ENCODE measurements around the gene DLL1. TPM values are rescaled to one million over a fixed set of nuclear protein-coding genes. Genes with fewer than 3 reads are reported as not detected.
"Not testable (repeated sequence)": the region's sequence is repeated elsewhere in the genome, so short reads cannot be mapped to it uniquely, and the experiment has no call there.

DLL1 gene
- total RNA-seq, 1 donor from 2014 or later: 13.0 TPM

DNA sequence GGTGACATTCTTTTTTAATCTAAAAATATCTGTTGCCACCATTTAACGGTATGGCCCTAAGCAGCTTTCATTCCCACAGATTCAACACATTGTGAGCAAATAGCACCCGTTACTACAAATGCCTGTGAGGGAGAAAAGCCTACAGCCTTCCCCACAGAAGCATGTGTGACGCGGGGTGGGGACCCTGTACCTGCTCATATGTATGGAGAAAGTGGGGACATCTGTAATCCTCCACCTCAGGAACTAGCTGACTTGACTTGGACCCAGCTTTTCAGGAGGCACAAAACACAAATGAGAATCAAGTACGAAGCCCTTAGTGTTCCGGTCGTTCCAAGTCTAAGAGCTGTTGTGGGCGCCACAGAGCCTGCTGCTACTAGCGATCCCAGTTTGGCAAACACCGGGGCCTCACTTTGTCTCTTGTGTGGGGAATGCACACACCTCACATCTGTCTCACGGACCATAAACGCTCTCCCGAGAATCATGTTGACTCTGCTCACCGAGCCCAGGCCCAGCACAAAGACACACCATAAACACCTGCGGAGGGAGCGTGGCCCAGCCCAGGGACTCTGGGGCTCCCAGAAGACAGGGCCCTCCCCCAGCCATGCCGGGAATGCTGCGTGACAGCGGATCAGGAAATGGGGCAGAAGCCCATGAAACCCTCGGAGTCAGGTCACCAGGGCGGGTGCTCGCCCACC, 21.6 kb downstream of the DLL1 start:
- no peak for DNase-seq (ENCODE audit: low spot score)

DNA sequence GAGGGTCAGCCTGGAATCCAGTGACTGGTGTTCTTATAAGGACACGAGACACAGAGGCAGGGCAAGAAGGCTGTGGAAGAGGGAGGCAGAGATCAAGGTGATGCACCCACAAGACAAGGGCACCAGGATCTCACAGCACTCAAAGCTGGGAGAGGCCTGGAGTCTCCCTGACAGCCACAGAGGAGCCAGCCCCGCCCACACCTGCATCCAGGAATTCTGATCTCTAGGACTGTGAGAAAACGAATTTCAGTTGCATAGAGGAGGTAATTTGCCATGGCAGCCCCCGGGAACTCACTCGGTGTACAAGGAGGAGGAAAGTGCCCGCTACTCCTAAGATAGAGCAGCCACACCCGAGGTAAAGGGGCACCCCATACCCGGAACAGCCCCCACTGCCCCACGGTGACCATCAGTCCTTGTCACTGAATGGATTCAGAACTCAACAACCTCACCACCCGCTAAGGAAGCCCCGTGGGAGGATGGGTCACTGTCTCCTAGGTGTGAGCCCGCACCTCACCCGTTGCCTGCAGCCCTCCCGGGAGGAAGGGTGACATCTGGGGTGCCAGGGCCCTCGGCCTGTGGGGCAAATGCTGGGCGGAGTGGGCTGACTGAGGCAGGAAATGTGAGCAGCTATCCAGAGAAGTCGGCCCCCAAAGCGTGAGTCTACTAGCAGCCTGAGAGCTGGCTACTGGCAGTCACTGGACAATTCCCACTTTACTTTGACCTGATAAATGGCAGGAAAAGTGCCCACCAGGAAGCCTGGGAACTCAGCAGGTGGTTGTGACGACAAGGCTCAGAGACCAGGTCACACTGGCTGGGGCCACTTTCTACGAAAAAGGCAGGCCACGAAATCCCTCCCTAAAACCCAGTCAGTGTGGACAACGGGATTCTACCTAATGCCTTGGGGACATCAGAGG, 22.4 kb downstream of the DLL1 start:
- no peak for DNase-seq (ENCODE audit: low spot score)

DNA sequence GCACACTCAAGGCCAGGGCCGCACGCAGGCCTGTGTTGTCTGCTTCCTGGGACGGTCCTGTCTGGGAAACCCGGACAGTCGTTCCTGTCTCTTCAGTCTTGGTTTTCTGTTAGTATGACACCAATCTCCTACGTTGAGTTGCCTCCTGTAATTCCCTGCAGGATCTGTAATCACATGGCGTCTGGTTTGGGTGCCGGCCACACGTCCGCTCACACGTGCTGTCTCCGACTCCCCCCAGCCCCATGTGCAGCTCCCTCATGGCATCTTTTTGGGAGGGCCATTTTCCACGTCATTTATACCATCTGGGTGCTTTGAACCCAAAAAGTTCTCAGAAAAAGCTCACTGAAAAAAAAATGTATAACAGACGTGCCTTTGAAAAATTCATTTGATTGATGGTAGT, 23.2 kb downstream of the DLL1 start:
- DNase-seq (ENCODE audit: low spot score): no peak

DNA sequence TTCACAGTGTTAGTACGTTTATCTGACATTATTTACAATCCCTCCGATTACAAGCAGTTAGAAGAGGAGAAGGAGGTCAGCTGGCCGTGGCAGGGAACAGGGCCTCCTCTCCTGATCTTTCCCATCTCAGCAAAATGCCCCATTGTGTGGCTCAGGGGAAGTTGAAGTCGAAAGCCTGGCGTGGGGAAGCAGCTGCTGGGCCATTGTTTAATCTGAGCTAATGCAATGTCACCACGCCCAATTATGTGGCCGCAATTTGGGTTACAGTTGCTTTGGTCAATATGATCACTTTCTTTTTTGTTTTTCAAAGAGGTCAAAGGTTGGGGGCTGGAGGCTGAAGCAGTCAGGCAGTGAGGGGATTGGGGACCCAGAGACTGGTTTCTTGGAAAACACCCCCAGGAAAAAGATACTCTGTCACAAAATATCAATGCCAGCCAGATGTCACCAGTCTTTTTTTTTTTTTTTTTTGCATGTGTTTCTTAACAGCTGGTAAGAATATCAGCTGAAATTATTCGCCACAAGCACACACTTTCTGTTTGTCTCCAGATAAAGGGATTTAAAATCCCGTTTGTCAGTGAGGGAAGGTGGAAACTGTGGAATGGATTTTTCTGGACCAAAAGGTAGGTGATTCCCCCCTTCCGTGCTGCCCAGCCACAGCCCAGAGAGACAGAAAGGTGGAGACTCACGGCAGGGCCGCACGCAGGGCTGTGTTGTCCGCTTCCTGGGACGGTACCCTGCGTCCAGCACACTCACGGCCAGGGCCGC, 24.6 kb downstream of the DLL1 start:
- DNase-seq (ENCODE audit: low spot score): no peak

DNA sequence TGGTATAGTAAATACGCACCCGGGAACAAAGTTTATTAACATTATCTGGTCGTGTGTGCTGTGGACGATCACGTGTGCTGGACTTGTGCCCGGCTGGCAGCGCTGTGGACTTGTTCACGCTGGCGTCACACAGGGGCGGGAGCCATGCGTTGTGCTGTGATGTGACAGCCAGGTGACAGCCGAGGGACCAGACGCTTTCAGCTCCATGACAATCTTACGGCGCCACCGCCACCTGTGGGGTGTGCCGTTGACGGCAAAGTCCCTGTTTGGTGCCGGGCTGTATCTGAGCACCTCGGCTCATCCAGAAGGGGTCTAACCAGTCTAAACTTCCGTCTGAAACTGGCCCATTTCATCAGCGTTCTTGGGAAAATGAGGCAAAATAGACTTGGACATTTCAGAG, 25.2 kb downstream of the DLL1 start:
- peak; percentile 88 for DNase-seq (ENCODE audit: low spot score)

DNA sequence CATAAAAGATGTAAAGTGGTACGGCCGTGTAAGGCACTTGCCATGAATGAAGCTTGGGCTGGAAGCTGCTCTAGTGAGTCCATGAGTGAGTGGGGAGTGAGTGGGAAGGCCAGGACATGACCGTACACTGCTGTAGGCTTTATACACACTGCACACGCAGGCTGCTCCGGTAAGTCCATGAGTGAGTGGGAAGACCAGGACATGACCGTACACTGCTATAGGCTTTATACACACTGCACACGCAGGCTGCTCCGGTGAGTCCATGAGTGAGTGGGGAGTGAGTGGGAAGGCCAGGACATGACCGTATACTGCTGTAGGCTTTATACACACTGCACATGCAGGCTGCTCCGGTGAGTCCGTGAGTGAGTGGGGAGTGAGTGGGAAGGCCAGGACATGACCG, 26.2 kb downstream of the DLL1 start:
- DNase-seq (ENCODE audit: low spot score): not testable (repeated sequence)

DNA sequence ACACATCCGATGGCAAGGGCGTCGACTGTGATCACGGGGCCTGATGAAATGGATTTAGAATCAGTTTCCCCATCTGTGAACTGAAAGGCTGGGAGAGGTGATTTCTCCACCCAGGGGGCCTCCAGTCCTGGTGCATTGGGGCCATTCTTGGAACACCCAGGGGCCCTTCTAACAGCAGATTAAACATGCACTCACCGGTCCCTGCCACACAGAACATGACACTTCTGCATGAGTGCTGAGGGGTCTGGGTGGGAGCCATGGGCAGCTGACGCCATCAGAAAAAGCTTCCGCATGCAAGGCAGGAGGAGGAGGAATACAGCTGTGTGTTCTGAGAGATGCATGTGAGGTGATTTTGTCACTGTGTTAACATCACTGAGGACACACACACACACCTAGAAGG, 26.8 kb downstream of the DLL1 start:
- no peak for DNase-seq (ENCODE audit: low spot score)

DNA sequence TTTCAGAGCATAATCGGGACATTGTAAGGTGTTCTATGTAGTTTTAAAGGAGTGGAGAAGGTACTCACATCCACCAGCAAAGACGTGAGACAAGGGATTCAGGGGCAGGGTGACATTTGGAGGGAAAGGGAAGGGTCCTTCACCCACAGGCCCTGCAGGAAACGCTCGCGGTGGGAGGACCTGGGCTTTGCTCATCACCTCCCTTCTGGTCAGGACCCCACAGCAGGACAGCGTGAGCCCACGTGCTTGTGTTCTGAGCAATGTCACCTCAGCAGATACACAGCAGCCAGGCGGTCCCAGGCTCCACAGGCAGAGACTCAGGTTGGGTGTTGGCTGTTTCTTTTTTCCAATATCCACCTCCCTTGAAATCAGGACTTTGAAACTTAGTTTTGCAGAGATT, 27.5 kb downstream of the DLL1 start:
- no peak for DNase-seq (ENCODE audit: low spot score)

DNA sequence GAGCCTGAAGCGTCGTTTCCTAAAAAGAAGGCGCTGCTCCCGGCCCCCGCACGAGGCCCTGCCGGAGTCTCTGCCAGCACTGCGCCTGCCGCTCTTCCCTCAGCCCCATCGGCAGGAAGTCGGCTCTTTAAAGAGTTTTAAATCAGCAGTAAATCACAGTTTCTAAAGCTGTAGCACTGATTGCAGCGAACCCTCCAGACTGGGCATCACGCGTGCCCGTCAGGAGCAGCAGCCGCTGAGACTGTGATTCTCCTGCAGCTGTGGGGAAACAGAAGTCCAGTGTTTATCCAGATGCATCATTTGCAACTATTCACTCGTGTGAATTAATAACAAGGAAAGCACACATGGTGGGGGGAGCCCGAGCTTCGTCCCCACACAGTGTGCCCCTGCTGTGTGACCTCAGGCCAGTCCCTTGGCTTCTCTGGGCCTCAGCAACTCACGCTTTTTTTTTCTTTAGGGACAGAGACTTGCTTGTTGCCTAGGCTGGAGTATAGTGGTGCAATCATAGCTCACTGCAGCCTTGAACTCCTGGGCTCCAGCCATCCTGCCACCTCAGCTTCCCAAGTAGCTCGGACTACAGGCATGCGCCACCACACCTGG, 28.3 kb downstream of the DLL1 start:
- no peak for DNase-seq (ENCODE audit: low spot score)

DNA sequence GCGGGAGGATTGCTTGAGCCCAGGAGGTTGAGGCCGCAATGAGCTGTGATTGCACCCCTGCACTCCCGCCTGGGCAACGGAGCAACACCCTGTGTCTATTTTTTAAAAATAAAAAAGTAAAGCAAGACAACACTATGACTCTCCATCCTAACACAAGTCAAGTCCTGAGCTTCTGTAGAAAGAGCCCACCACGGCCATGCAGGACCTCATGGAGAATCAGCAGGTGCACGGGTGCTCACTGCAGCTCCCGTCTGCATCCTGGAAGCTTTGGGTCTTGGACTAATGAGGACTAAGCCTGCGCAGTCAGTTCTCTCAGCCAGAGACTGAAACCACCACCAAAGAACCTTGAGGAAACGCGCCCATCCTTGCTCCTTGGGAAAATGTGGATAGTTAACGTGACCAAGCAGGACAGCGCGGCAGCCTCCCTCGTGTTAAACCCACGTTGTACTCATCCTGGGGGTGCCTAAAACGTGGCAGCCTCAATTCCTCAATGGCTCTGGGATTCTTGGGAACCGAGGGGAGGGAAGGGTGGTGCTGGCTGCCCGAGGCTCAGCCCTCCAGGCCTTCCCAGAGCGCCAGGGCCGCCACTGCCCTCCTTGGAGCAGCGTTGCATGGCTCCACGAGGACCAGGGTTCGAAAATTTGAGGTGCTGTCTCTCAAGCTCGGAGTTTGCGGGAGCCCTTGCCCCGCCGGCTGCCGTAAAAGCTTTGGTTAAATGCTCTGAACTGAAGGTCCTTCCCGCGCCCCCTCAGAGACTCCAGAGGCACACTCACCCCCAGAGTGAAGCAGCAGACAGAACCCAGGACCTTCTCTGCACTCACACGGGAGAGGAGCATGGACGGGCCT, 29.0 kb downstream of the DLL1 start:
- no peak for DNase-seq (ENCODE audit: low spot score)

DNA sequence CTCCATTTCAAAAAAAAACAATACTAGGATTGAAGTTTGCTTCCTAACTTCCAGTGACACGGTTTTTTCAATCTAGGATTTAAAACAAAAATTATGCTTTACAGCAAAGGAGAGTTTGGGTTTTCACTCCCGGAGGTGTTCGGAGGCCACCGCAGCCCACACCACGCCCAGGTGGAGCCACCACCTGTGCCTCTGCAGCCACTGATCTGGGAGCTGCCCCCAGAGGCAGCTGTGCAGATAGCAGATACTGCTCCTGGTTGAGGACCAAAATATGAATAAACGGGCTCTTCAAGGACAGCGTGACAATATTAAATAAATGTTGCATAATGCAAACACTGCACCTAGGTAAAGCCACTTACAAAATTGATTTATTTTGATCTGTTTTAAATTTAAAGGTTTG, 30.2 kb downstream of the DLL1 start:
- DNase-seq (ENCODE audit: low spot score): no peak

DNA sequence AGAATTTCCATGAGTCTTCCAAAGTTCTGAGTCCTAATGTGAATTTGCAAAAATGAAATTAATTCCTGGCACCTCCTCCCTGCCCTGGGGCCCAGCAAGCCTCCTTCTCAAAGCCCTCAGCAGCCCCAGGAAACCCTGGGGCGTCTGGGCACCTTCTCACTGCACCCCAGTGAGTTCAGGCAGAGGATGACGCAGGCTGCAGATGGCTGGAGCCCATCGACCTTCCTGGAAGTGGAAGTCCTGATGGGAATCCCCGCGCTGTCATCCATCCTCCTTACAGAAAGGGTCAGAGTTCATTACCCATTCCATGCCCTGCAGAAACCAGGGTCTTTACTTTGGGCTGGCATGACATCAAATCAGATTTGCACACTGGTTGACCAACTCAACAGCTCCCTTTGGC, 31.6 kb downstream of the DLL1 start:
- DNase-seq (ENCODE audit: low spot score): no peak

DNA sequence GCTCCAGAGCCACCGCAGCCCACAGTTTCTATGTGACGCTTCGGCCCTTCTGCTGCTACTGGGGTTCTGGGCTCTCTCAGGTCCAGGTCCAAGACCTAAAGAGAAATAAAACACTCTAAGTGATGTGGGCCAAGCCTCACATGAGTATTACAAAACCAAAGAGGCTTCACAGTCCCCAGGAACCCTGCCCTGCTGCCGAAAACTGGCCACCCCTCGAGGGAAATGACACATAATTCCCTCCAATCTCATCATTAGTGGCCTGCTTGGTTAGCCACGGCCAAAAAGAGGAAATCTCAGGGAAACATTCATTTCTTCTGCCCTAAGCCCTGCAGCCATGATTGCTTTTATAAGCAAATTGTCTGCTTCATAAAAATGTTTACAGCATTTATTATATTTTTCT, 32.5 kb downstream of the DLL1 start:
- DNase-seq (ENCODE audit: low spot score): no peak

DNA sequence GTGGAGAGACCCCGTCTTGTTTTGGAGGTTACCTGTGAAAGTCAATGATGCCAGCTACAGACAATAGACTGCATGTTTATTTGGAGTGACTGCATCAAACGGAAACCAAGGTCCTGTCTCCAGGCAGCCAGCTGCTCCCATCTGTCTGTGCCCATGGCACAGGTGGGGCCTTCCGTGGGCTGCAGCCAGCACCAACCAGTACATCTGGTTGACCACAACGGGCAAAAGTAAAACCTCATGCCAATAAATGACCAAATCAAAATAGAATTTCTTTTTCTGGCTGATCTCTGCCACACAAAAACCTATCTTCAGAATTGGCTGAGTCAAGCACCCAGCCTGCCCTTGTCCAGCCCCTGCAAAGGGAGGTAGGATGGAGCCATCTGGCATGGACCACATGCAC, 33.5 kb downstream of the DLL1 start:
- no peak for DNase-seq (ENCODE audit: low spot score)

DNA sequence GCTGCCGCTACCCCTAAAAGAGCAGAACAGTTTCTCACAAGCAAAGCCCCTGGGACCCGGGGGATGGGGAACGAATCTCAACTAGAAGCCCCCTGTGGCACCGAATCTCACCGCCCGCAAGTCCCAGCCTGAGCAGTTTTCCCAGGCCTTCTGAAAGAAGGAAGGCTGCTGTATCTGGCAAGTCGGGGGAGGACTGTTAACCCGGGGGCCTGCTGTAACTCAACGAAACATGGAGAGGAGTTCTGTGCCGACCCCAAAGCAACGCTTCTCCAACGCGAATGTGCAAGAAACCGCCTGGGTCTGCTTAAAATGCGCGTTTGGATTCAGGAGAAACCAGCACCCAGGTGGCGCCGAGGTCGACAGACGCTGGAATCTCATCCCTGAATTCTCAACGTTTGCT, 34.2 kb downstream of the DLL1 start:
- no peak for DNase-seq (ENCODE audit: low spot score)

DNA sequence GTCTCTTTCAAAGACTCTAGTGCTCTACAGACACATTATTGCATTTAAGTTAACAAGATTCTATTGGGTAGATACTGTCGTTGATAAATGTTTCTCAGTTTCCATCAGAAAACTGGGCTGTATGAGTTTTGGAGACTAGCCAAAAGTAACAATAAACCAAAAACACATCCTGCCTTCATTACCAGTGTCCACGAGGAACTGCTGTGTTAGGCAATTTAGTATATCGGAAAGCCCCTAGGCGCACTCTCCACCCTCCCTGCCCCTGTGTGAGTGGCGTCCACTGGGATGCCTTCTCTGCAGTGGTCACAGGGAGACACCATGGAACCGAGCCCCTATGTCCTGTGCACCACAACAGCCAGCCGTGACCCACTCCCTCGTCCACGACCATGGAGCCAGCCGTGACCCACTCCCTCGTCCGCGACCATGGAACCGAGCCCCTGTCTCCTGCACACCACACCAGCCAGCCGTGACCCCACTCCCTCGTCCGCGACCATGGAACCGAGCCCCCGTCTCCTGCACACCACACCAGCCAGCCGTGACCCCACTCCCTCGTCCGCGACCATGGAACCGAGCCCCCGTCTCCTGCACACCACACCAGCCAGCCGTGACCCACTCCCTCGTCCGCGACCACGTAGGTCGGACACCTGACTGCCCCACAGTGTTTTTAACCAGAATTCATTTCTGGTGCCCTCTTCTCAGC, 35.3 kb downstream of the DLL1 start:
- no peak for DNase-seq (ENCODE audit: low spot score)

DNA sequence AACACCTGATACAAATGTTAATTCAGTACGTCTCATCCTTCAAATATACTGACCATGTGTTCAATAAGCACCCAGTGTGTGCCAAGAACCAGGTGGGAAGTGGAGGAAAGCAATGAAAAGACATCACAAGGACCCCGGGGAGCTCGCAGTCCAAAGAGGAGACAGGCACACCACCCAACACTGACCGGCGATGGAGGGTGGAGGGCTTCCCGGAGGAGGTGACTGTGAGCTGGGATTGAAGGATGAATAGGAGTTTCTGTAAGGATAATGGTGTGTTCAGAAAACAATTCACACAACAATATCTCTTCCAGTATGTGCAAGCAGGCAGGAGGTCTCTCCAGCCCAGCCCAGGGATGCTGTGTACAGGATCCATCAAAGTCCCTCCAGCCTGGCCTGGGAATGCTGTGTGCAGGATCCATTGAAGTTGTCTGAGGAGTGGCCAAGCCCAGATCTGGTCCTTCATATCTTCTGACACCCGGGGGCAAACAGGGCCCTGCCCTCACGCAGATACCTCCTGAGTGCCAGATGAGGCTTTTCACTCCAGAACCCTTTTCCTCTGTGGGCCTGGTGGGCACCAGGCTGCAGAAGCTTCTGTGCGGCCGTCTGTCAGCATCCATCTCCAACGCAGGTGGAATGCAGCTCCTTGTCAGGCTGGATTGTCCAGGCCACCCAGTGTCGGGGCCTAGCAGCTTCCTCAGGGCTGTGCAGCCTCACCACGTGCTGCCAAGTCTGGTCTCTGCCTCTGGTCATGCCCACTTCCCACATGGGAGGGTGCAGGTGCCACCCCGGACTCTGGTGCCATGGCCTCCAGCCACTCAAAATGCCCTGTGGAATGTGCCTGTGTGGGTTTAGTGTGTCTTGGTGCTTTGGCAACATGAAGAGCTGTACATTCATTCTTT, 36.3 kb downstream of the DLL1 start:
- no peak for DNase-seq (ENCODE audit: low spot score)

DNA sequence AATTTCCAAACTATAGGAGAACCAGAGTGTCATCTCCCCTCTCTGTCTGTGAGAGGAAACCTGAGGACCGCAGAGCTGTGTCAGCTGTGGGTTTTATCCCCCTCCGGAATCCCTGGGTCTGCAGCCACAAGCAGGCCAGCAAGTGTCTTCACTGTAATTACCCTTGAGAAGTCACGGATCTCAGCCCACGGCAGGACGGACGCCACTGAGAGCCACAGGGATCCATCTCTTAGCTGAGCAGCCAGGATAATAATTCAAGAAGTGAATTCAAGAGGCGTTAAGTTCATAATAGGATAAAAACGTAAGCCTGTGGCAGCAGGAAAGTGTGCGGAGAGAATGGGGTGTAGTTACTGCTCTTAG, 37.0 kb downstream of the DLL1 start:
- DNase-seq (ENCODE audit: low spot score): no peak

DNA sequence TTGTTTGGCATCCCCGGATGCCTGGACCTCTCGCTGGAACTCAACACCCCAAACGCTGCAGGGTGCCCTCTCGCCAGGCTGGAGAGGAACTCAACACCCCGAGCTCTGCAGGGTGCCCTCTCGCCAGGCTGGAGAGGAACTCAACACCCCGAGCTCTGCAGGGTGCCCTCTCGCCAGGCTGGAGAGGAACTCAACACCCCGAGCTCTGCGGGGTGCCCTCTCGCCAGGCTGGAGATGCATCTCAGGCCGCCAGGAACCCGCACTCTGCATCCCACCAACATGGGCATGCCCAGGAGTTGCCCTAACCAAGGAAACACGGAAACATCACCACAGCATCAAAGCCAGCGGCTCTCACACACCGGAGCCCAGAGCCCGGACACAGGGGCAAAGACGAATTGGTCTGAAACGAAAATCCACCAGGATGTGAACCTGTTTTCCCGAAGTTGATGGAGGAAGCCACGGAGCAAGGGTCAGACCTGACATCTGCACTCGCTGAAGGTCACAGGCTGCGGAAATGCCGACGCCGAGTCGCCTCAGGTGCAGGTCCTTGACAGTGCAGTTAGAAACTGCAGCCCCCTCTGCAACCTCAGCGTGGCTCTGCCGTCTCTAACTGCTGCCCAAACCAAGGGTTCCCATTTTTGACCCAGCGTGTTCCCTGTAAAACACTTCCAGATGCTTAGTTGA, 37.5 kb downstream of the DLL1 start:
- DNase-seq (ENCODE audit: low spot score): no peak

Data from mucosa of gallbladder (tissue), 1 donor.